ENCODE results near the gene TIAL1.
"Not testable (repeated sequence)": the region's sequence is repeated elsewhere in the genome, so short reads cannot be mapped to it uniquely, and the experiment has no call there.

Gene TIAL1, protein sequence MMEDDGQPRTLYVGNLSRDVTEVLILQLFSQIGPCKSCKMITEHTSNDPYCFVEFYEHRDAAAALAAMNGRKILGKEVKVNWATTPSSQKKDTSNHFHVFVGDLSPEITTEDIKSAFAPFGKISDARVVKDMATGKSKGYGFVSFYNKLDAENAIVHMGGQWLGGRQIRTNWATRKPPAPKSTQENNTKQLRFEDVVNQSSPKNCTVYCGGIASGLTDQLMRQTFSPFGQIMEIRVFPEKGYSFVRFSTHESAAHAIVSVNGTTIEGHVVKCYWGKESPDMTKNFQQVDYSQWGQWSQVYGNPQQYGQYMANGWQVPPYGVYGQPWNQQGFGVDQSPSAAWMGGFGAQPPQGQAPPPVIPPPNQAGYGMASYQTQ

DNA sequence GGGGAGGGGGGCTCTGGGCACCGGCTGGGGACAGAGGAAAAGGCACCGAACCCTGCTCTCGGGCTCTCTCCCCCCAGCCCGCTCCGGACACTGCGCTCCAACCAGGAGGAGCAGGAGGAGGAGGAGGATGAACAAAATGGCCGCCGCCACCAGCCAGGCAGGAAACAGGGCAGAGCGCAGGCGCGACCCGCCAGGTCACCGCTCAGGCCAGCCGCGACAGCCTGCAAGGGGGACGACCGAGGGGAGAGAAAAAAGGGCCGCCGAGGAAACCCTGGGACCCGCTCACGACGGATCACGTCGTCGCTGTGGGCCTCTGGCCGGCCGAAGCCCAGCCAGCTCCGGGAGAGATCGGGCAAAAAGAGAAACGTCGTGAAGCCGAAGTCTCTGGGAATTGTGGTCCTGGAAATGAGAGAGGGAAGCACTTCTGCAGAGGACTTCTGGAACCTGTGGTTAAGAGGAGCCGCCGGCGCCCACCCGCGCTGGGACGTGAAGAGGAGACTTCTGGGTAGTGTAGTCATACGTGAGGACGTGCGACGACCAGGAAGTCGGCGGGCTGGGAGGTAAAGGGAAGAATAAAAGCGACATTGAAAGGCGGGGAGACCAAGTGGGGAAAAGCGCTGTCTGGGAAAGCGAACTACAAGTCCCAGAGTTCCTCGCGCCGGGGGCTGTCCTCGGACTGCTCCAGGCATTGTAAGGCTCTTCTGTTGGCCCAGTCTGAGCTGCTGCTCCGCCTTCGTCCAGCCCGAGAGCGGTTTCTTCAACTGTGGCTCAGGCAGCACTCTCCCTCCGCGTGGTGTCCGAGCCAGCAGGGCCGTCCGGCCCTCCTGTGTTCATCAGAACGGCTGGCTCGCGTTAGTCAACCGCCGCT, at the start of gene TIAL1:
Gene TIAL1, minus strand, starts transcription at position 428 of the 868 bp plus-strand sequence. CDS start 499 bp downstream, outside the sequence.
- peak; percentile 99 to 100 for DNase-seq

DNA sequence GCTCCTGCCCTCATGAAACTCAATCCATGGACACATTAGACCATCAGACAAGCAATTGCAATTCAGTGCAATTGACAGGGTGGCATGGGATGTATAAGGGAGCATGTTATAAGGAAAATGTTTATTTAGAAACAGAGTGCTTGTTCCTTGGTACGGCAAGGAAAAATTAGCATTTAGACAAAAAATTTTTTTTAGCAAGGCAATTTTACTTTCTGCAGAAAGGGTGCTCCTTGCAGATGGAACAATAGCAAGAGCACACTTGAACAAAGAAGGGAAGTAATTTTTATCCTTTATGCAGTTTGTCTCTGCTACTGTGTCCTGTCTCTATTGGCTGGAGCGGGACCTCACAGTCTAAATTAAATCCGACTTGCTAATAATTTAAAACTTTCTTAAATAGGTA, 48.2 kb upstream of the TIAL1 start:
- DNase-seq = no peak

DNA sequence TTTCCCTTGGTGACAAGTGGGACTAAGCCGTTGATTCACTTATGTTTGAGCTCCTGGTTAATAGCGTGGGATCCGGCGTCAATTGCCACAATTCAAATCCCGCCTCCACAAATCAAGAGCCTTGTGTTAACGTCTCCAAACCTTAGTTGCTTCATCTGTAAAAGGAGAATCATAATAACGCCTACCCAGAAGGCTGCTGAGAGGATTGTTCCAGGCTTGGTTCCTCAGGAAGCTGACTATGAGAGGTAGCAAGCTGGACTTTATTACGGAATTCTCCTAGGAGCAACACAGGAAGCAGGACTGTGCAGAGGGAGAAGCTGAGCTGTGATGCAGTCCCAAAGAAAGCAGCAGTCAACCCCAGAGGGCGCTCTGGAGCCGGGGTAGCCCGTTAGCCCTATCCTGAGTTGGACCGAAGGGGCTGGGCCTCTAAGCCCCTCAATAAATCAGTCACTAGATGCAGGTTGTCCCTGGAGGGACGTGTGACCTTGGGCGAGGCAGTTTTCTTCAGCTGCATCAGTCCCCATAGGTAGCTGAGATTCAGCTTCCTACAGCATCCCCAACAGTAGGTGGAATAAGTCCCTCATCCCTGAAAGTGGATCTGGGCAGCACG, 47.5 kb upstream of the TIAL1 start:
- no peak for DNase-seq

DNA sequence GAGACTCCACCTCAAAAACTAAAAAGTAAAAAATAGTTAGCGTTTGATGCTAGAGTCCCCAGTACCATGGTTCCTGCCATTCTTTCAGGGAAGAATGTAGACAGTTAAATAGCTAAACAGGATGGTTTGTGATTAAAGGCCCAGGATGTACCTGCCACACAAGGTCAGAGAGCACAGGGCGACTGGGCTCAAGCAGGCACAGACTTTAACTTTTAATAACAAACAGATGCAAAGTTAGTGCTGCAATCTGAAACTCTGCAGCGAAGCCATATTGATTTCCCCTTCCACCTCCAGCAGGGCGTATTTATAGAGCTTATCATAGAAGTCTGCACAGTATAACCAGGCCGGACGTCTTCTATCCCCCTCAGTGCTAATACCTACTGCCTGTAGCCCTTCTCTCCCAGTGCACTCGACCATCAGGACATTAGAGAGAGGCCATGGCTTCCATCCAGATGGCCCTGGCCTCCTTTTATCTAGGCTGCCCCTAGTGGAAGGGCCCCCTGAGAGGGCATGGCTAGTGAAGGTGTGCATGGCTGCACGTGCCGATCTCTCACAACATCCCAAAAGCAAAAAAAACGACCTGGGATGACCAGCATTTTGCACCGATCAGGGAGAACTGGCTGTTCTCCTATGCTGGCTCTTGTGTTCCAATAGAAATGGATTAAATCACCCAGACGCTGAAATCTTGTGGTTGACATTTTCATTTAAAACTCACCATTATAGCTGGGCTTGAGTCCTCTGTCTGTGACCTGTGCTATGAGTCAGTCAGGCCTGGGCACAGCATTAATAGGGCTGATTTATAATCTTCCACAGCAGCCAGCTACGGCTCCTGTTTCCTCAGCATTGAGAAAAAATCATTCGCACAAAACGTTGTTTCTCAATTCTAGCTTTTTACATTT, 46.8 kb upstream of the TIAL1 start:
- DNase-seq = no peak

DNA sequence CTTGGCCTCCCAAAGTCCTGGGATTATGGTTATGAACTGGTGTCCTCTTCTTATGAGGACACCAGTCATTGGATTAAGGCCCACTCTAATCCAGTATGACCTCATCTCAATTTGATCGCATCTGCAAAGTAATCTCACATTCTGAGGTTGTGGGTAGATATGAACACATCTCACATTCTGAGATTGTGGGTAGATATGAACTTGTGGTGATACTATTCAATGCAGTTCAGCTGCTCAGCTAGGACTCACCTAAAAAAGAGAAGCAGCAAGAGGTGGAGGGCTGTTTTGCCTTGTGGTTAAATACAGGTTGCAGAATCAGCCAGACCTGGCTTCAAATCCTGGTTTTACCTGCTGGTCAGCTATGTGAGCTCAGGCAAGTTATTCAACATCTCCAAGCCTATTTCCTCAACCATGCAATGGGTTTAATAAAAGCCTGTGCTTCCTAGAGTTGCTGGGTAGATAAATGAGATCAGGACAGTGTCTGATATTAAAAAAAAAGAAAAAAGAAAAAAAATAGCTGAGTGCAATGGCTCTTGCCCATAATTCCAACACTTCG, 45.9 kb upstream of the TIAL1 start:
- no peak for DNase-seq

DNA sequence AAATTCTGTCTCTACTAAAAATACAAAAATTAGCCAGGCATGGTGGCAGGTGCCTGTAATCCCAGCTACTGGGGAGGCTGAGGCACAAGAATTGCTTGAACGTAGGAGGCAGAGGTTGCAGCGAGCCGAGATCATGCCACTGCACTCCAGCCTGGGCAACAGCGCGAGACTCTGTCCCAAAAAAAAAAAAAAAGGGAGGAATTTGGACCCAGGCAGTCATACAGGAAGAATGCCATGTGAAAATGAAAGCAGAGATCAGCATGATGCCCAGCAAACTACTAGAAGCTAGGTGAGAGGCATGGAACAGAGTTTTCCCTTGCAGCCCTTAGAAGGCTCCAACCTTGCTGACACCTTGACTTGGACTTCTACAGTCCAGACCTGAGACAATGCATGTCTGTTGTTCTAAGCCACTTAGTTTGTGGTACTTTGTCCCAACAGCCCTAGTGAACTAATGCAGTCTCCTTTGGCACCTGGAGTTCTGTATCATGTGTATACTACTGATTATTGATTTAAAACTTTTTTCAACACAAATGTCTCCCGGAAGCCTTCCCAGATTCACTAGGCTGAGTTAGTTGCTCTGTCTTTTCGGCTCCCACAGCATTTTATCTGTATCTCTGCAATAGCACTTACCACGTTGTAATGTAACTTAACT, 44.2 kb upstream of the TIAL1 start:
- no peak for DNase-seq

DNA sequence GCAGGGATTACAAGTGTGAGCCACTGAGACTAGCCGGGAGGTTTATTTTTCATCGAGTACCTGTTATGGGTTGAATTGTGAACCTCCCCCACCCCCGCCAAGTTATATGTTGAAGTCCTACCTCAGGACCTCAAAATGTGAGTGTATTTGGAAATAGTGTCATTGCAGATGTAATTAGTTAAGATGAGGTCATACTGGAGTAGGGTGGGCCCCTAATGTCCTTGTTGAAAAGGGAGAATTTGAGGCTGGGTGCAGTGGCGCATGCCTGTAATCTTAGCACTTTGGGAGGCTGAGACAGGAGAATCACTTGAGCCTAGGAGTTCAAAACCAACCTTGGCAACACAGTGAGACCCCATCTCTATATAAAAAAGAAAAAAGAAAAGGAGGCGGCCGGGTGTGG, 43.6 kb upstream of the TIAL1 start:
- no peak for DNase-seq

DNA sequence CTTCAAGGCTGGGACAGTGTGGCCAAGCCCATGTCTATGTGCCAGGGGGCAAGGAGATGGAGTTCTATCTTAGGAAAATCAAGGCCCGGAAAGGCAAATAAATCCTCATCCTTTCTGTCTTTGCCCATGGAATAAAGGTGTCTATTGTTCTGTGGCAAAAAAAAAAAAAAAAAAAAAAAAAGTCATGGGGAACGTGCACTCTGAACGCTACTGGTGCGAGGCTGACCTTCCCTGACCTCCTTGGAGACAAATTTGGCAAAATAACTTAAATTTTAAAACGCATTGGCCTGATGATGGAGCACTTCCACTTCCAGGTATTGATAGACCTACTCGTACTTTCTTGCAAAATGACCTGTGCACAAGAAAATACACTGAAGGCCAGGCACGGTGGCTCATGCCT, 42.2 kb upstream of the TIAL1 start:
- DNase-seq = no peak

DNA sequence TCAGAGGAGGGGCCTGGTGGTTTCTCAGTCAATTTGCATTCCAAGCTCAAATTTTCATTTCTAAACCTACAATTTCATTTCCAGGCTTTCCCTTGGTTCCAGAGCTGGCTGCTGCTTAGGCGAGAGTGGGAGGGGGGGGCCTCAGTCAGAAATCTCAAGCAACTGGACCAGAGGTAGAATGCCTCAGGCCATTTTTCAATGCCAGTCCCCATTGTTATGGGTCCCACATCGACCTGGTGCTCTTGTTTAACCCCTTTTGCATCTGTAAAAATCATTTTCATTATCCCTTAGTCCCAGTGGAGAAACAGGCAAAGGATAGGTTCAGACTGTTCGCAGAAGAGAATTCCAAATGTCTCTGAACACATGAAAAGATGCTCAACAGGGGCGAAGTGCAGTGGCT, 40.9 kb upstream of the TIAL1 start:
- no peak for DNase-seq

DNA sequence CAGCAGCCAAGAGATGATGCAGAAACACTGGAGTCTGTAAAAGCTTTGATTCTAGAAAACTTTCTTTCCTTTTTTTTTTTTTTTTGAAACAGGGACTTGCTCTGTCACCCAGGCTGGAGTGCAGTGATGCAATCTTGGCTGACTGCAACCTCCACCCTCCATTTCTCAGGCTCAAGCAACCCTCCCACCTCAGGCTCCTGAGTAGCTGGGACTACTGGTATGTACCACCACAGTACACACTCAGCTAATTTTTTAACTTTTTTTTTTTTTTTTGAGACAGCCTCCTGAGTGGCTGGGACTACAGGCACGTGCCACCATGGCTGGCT, 37.4 kb upstream of the TIAL1 start:
- DNase-seq = peak; percentile 42 to 67

DNA sequence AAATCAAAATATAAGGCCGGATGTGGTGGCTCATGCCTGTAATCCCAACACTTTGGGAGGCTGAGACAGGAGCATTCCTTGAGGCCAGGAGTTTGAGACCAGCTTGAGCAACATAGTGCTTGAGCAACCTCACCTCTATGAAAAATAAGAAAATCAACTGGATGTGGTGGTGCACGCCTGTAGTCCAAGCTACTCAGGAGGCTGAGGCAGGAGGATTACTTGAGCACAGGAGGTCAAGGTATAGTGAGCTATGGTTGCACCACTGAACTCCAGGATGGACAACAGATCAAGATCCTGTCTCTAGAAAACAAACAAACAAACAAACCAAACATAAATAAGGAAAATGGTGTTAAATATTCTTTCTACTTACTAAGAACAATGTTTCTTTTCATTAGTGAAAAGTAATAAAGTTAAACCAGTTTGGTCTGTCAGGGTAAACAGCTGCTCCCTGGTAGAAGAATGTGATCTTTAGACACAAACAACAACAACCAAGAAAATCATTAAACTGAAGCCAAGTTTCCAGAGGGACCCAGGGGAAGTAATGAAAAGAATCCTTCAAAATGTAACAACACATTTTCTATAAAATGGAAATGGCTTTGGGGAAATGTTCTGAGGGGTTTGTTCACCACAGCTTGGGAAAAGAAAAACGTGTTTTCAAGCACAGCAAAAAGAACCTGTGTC, 36.9 kb upstream of the TIAL1 start:
- no peak for DNase-seq

DNA sequence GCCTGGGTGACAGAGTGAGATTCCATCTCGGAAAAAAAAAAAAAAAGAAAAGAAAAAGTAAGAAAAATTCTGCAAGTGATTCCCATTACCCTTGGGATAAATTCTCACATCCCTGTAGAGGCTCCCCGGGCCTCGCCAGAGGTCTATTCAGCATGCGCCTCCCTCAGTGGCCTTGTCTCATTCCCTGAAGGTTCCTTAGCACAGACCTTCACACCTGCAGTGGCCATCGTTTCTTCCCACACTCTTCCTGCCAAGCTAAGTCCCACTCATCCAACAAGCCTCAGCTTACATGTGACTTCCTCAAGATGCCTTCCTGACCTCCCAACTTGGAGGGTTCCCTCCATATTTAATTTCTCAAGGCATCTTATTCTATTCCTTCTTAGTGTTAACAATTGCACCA, 33.5 kb upstream of the TIAL1 start:
- DNase-seq = no peak

DNA sequence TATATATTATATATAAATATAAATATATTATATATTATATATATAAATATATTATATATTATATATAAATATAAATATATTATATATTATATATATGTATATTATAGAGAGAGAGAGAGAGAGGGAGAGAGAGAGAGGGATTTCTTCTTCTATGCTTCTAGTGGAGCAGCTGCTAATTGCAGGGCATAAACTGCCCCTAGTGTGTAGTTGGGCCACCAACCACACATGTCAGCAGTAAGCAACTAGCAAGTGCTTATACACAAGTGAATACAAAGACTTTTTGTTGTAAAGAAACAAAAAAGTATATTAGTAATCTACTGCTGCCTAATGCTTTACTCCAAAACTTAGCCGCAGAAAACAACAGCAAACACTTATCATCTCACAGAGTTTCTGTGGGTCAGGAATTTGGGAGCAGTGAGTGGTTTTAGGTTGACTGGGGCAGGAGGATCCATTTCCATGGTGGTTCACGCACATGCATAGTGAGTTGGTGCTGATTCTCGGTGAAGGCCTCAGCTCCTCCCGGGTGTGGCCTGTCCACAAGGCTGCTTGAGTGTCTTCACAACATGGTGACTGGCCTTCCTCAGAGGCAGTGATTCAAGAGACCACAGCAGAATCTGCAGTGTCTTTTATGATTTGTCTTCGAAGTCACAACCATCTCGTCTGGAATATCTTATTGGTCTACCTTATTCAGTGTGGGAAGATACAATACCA, 29.0 kb upstream of the TIAL1 start:
- DNase-seq = no peak

DNA sequence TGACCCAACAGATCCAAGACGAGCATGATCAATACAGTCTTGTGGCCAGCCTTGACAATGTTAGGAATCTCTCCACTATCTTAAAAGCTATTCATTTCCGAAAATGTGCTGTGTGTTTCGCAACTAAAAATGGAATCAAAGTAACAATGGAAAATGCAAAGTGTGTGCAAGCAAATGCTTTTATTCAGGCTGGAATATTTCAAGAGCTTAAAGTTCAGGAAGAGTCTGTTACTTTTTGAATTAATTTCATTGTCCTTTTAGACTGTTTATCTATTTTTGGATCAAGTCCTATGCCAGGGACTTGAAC, 24.3 kb upstream of the TIAL1 start:
- no peak for DNase-seq

DNA sequence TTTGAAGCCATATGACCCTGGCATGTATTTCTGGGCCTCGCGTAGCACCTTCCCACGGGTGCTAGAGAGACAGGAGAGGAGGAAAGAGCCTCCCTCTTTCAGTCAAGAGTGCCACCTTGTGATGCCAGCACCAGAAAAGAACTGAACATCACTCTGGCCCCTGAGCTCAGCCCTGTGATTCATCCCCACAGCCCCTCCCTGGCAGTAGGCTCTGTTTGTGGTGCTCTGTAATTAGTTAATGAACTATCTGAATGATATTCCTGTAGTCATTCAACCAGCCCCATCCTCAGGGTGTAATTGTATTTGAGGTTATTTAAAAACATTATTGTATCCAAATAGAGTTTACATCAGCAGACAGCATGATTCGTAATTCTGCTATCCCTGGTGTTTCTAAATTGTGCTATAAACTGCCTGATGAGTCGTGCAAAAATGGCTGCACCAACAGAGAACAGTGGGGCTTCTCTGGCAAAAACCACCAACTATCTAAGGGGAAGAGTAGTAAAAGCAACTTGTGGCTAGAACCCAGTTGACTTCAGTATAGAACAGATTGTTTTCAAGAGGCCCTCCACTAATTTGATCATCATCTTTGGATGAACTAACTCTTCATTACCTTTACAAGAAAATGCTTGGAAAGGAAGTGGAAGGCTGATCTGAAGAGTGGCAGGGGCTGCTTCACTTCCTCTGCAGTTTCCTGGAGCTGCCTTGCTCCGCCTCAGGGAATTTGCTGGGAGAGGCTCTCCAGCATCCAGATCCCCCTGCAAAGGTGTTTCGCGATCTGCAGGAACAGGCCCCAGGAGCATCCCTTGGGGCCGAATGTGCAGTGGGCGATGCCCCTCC, 23.7 kb upstream of the TIAL1 start:
- DNase-seq = peak in 1 of 2 donors; percentile 35

DNA sequence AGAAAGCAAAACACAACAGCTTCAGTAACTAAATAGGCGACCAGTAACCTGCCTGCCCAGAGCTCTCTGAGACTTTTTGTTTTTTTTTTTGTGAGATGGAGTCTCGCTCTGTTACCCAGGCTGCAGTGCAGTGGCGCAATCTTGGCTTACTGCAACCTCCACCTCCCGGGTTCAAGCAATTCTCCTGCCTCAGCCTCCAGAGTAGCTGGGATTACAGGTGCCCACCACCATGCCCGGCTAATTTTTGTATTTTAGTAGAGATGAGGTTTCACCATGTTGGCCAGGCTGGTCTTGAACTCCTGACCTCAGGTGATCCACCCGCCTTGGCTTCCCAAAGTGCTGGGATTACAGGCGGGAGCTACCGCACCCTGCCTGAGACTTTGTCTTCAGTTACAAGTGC, 23.0 kb upstream of the TIAL1 start:
- DNase-seq = not testable (repeated sequence)

DNA sequence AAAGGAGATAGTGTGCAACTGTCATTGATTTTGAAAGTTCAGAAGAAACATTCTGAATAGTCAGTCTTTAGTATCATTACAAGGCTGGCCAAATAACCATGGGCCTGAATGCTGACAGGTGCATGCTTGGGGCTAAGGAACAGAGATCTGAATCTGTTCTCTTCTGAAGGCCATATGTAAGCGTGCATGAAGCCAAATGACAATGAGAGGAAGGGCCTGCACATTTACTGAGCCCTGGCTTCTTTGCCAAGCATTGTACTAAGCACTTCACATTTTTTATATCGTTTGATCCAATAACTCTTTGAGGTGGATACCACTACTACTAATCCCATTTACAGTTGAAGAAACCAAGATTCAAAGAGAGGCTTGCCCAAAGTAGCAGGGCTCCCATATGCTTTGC, 22.5 kb upstream of the TIAL1 start:
- DNase-seq = no peak

DNA sequence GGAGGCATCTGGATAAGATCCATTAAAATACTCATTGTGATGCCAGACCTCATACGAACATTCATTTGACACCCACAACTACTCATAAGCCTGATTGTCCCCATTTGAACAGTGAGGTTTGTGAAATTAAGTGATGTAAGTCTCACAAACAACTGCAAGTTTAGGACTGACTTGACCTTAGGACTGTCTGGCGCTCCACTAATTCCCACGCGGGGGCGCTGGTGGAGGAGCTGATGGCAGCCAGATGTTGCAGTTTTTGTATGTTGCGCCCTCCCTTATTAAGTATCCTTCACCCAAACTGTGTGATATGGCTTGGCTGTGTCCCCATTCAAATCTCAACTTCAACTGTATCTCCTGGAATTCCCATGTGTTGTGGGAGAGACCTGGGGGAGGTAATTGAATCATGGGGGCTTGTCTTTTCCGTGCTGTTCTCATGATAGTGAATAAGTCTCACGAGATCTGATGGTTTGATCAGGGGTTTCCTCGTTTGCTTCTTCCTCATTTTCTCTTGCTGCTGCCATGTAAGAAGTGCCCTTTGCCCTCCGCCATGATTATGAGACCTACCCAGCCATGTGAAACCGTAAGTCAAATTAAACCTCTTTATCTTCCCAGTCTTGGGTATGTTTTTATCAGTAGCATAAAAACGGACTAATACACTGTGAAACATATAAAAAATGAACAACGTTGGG, 20.3 kb upstream of the TIAL1 start:
- DNase-seq = peak; percentile 46 to 86

DNA sequence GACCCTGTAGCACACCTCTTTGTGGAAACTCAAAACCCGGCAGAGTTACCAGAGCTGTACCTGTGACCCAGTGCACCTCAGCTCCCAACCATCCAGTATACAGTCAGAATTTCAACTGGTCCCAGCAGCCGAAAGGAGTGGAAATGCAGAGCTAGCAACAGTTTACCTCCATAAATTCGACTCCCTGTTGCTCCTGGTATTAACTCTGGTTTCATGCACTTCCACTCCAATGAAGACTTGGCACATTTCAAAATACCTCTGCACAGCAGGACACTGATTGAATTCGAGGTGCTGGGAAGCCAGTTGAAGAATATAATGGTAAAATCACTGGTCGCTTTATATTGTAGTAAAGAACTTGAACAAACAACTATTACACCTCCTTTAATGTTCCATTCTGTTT, 17.9 kb upstream of the TIAL1 start:
- DNase-seq = no peak
